GM12872 (cell line): ENCODE results near the gene SERPINB3.

ENCODE experiments used
- TF ChIP-seq, protein P1 (sequence below): IDR thresholded peaks from 3 replicates; pipeline ENCODE4 v1.5.1; 2011; ENCODE audit warnings: low read depth, mild to moderate bottlenecking, low read length, moderate library complexity; ENCODE audit not compliant: insufficient read depth

The SERPINB3 gene

DNA sequence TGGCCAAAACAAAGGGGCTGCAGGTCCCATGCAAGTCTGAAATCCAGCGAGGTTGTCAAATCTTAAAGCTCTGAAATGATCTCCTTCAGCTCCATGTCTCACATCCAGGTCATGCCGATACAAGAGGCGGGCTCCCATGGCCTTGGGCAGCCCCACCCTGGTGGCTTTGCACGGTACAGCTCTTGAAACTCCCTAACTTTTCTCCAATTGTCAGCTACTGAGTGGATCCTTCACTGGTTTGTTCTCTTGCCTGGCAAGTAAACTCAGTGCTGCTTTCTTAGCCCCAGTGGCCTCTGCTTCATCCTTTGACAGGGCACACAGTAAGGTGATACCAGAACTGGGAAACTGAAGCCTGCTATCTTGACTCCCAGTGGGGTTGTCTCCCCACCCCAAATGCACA, 48.3 kb downstream of the SERPINB3 start:
- TF ChIP-seq, protein P1, sequence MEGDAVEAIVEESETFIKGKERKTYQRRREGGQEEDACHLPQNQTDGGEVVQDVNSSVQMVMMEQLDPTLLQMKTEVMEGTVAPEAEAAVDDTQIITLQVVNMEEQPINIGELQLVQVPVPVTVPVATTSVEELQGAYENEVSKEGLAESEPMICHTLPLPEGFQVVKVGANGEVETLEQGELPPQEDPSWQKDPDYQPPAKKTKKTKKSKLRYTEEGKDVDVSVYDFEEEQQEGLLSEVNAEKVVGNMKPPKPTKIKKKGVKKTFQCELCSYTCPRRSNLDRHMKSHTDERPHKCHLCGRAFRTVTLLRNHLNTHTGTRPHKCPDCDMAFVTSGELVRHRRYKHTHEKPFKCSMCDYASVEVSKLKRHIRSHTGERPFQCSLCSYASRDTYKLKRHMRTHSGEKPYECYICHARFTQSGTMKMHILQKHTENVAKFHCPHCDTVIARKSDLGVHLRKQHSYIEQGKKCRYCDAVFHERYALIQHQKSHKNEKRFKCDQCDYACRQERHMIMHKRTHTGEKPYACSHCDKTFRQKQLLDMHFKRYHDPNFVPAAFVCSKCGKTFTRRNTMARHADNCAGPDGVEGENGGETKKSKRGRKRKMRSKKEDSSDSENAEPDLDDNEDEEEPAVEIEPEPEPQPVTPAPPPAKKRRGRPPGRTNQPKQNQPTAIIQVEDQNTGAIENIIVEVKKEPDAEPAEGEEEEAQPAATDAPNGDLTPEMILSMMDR = no peak

DNA sequence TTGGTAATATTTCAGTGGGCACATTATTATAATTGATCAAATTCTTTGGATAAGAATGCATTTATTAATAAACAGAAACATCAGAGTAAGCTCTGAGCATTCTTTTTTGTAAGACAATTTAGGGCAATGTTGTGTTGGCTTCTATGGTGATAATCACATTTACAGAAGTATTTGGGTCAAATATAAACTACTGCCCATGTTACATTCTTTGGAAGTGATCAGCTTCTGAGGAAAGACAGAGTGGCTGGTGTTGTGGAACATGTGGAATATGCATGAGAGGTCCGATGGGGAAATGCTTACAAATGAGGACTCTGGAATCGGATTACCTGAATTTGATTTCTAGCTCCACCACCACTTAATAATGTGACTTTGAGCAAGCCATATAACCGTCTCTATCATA, 55.2 kb downstream of the SERPINB3 start:
- TF ChIP-seq, protein P1 = no peak
